ENCODE results near the gene UBTF. TPM values are rescaled to one million over a fixed set of nuclear protein-coding genes. Genes with fewer than 3 reads are reported as not detected.

The UBTF gene
- total and polyA plus RNA-seq, 9 of the 15 experiments (the other 6 are each of a cell fraction or from before 2014, with no cell fraction given): 1.2 to 113 (median 83.6) TPM

DNA sequence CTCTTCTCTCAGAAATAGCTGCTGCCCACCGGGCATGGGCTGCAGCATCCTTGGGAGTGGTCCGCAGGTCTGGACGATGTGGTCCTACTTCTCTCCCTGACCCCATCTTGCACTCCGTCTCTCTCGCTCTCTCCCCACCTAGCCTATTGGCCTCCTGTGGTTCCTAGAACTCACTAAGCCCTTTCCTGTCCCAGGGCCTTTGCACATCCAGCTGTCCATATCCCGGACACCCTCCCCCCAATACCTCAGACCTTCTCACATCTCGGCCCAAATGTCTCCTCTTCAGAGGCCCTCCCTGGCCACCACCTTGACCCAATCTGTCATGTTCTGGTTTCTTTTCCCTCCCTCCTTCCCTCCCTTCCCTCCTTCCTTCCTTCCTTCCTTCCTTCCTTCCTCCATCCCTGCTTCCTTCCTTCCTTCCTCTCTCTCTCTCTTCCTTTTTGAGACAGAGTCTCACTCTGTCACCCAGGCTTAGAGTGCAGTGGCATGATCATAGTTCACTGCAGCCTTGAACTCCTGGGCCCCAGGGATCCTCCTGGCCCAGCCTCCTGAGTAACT is 43.9 kb upstream of the UBTF start:
- Histone ChIP-seq H3K4me3 (no peak overlapping the region), H2AFZ (ENCODE audit: low read depth, low read length) (no peak overlapping the region), H3K79me2 (ENCODE audit: control insufficient read depth, insufficient read depth, low read length) (no peaks in the 10 kb centered on the region), H3K4me1 (replicated peaks in 1 of 2; ENCODE audit: control insufficient read depth in 2 of 2, insufficient read depth in 2 of 2, low read length in 2 of 2) (peaks cover 34 to 60% of the 10 kb centered on the region in 2 experiments), H3K4me2 (ENCODE audit: insufficient read depth, low read length) (no peak overlapping the region), H3K9me3 (replicated peaks; ENCODE audit: control insufficient read depth, insufficient read depth, low read depth, low read length) (no peaks in the 10 kb centered on the region), H4K20me1 (replicated peaks; ENCODE audit: control insufficient read depth, insufficient read depth, low read length) (peaks cover 15% of the 10 kb centered on the region; the same call in 1 of the 2 replicates), H3K36me3 (ENCODE audit: control insufficient read depth, insufficient read depth, low read length) (no peaks in the 10 kb centered on the region), H3K9me1 (ENCODE audit: control insufficient read depth, insufficient read depth, low read length) (peaks cover 7% of the 10 kb centered on the region), H3K27me3 (ENCODE audit: control insufficient read depth in 2 of 2, insufficient read depth in 2 of 2, low read length in 2 of 2) (no peaks in the 10 kb centered on the region), H3K9ac (ENCODE audit: insufficient read depth in 1 of 2, low read depth in 2 of 2, low read length in 2 of 2) (no peak overlapping the region), H3K27ac (ENCODE audit: extremely low read depth, low read depth, low read length) (no peak overlapping the region)
- FAIRE-seq (no peak), ATAC-seq (no peak), DNase-seq (ENCODE audit: extremely low read depth in 1 of 4, low spot score in 3 of 4) (no peak)
- POLR2A ChIA-PET: no interaction called here
- 11% methylated on average over 6 of the region's 7 CpGs for WGBS (ENCODE audit: insufficient coverage, low coverage, missing lambda C conversion rate)
- CTCF ChIA-PET (ENCODE audit: low intra/inter-chr PET ratio): no interaction called here
- in situ Hi-C loops (cut with MboI) (no loop called here), intact Hi-C loops (cut with micrococcal nuclease) (no loop called here)
- TF ChIP-seq RBM25 (IDR thresholded peaks at IDR 0.05; ENCODE audit: low read depth, low read length, severe bottlenecking): peak; percentile 39
- peak; percentile 55 for TF ChIP-seq BCOR (IDR thresholded peaks at IDR 0.05)
- TF ChIP-seq KDM1A (IDR thresholded peaks at IDR 0.05): peak in 1 of 2 experiments; percentile 22; a peak in 1 of 4 replicates
- no peak for TF ChIP-seq PHF20 (IDR thresholded peaks at IDR 0.05; ENCODE audit: partially characterized antibody)
- TF ChIP-seq SMARCA5 (IDR thresholded peaks at IDR 0.05): peak; percentile 67; the same call in 1 of the 2 replicates
- no TSS peak for BruUV-seq (replicated peaks)

- Histone ChIP-seq H4K20me1 (replicated peaks; ENCODE audit: control insufficient read depth, insufficient read depth, low read length) (peaks cover 15% of the 10 kb centered on the region; the same call in 1 of the 2 replicates), H3K4me3 (no peak overlapping the region), H3K9me3 (replicated peaks; ENCODE audit: control insufficient read depth, insufficient read depth, low read depth, low read length) (no peaks in the 10 kb centered on the region), H2AFZ (ENCODE audit: low read depth, low read length) (no peak overlapping the region), H3K4me1 (replicated peaks in 1 of 2; ENCODE audit: control insufficient read depth in 2 of 2, insufficient read depth in 2 of 2, low read length in 2 of 2) (peaks cover 29 to 60% of the 10 kb centered on the region in 2 experiments; a peak in 4 of 5 replicates), H3K79me2 (ENCODE audit: control insufficient read depth, insufficient read depth, low read length) (no peaks in the 10 kb centered on the region), H3K27ac (ENCODE audit: extremely low read depth, low read depth, low read length) (no peak overlapping the region), H3K36me3 (ENCODE audit: control insufficient read depth, insufficient read depth, low read length) (no peaks in the 10 kb centered on the region), H3K9me1 (ENCODE audit: control insufficient read depth, insufficient read depth, low read length) (peaks cover 7% of the 10 kb centered on the region), H3K27me3 (ENCODE audit: control insufficient read depth in 2 of 2, insufficient read depth in 2 of 2, low read length in 2 of 2) (no peaks in the 10 kb centered on the region), H3K9ac (ENCODE audit: insufficient read depth in 1 of 2, low read depth in 2 of 2, low read length in 2 of 2) (no peak overlapping the region), H3K4me2 (ENCODE audit: insufficient read depth, low read length) (no peak overlapping the region)
- no peak for TF ChIP-seq NCOA1 (IDR thresholded peaks at IDR 0.05; ENCODE audit: low read depth)
- peak; percentile 60; the same call in 1 of the 2 replicates for TF ChIP-seq ZNF263 (CRISPR knock-in tag; IDR thresholded peaks at IDR 0.05; ENCODE audit: borderline replicate concordance)
- no peak for TF ChIP-seq PYGO2 (tag; IDR thresholded peaks at IDR 0.05)
- TF ChIP-seq PHB2 (IDR thresholded peaks at IDR 0.05; ENCODE audit: low read depth): no peak
- no peak for TF ChIP-seq PML (IDR thresholded peaks at IDR 0.05; ENCODE audit: low read length)
- no peak for TF ChIP-seq ZNF197 (CRISPR knock-in tag; IDR thresholded peaks at IDR 0.05; ENCODE audit: low read depth)
- no peak for TF ChIP-seq POLR2AphosphoS2 (IDR thresholded peaks at IDR 0.05; ENCODE audit: low read length)
- no TSS peak for BruUV-seq (replicated peaks)
- CTCF ChIA-PET (ENCODE audit: low intra/inter-chr PET ratio): no interaction called here
- POLR2A ChIA-PET: no interaction called here
- no peak for FAIRE-seq
- no peak for DNase-seq (ENCODE audit: extremely low read depth in 1 of 4, low spot score in 3 of 4)
- WGBS (ENCODE audit: insufficient coverage, low coverage, missing lambda C conversion rate): 13% methylated on average over 6 of the region's 11 CpGs
- in situ Hi-C loops (cut with MboI): no loop called here
- intact Hi-C loops (cut with micrococcal nuclease): no loop called here
- ATAC-seq: no peak
Measured at GRCh38 chr17:44262654-44263225, 43.3 kb upstream of the UBTF start.

Measured in K562 (cell line).